22Rv1 (cell line): ENCODE data around the gene ASB7.

ENCODE experiments used
- CTCF ChIP-seq: fragments of 450-650 bp; IDR thresholded peaks from 2 replicates; pipeline ENCODE4 v1.5.1; 2017; ENCODE audit warnings: mild to moderate bottlenecking
- ZFX ChIP-seq: fragments of 450-650 bp; IDR thresholded peaks from 2 replicates; pipeline ENCODE4 v1.6.1; 2017; ENCODE audit warnings: antibody characterized with exemption, borderline replicate concordance

- TF ChIP-seq CTCF (no peak), ZFX (no peak)
These were observed 81.0 kb downstream of the ASB7 start for GRCh38 chr15:100683434-100683833.
